Testis (tissue), 3 donors: ENCODE measurements around the gene FRMD4B. TPM values are rescaled to one million over a fixed set of nuclear protein-coding genes. Genes with fewer than 3 reads are reported as not detected.

Experiments used
- DNase-seq: peaks from one replicate; pipeline ENCODE4 v3.0.0-alpha.2; 2019
- H3K27ac ChIP-seq, 2 donors: fragments of 200-600 bp; sonication (generic); one replicate each; pipeline ENCODE4 v1.5.1; 2019
- H3K27me3 ChIP-seq: fragments of 200-600 bp; sonication (generic); one replicate; pipeline ENCODE4 v1.5.1; 2019
- H3K36me3 ChIP-seq: fragments of 200-600 bp; sonication (generic); one replicate; pipeline ENCODE4 v1.5.1; 2017; ENCODE audit warnings: low read depth; ENCODE audit errors: missing control alignments
- H3K4me1 ChIP-seq: fragments of 200-600 bp; sonication (generic); one replicate; pipeline ENCODE4 v1.5.1; 2019
- H3K4me3 ChIP-seq, 2 donors: fragments of 200-600 bp; sonication (generic); one replicate each; pipeline ENCODE4 v1.5.1; 2017 to 2019
- H3K9me3 ChIP-seq: fragments of 200-600 bp; sonication (generic); one replicate; pipeline ENCODE4 v1.5.1; 2017
- CTCF ChIP-seq, 3 experiments: fragments of 450-650 bp in 2 of 3; fragments of 200-600 bp in 1 of 3; sonication (generic) in 1 of 3; IDR thresholded peaks; one replicate each; pipeline ENCODE4 v1.5.1; 2016 to 2019; ENCODE audit warnings: antibody characterized with exemption in 3 of 3, mild to moderate bottlenecking in 2 of 3, moderate library complexity in 1 of 3
- POLR2A ChIP-seq: fragments of 450-650 bp; IDR thresholded peaks from one replicate; pipeline ENCODE4 v1.6.1; 2017; ENCODE audit warnings: antibody characterized with exemption, mild to moderate bottlenecking, moderate library complexity
- WGBS, 2 donors: methylation state at CpG; one replicate each; pipeline ENCODE4 v1.1.5; 2018; 5-methylcytosine and 5-hydroxymethylcytosine counted together
- intact Hi-C: fragments of 100-400 bp; cut with DNase I; formaldehyde crosslinking; loops from one replicate; pipeline ENCODE4 v1.15.1; 2023; ENCODE audit warnings: low total_unique reads
- polyA plus RNA-seq: library from polyadenylated mRNA; stranded (reverse); fragments of 350-450 nt; fragmentation: Illumina TruSeq; extraction: RNeasy Lipid Tissue Mini Kit (QIAGEN cat#74804); gene quantifications from one replicate; pipeline ENCODE4 v1.2.3, GENCODE V29; 2014; ENCODE audit warnings: low read depth, low replicate concordance; ENCODE audit not compliant: insufficient read depth
- total RNA-seq, 2 donors: library from RNA; depleted of rRNA; stranded (reverse); fragments of >200 nt; gene quantifications; one replicate each; pipeline ENCODE4 v1.2.3, GENCODE V29; 2016

The FRMD4B gene
- total and polyA plus RNA-seq, 3 donors from 2014 or later, result 10.2 to 17.8 (median 13.7) TPM

DNA sequence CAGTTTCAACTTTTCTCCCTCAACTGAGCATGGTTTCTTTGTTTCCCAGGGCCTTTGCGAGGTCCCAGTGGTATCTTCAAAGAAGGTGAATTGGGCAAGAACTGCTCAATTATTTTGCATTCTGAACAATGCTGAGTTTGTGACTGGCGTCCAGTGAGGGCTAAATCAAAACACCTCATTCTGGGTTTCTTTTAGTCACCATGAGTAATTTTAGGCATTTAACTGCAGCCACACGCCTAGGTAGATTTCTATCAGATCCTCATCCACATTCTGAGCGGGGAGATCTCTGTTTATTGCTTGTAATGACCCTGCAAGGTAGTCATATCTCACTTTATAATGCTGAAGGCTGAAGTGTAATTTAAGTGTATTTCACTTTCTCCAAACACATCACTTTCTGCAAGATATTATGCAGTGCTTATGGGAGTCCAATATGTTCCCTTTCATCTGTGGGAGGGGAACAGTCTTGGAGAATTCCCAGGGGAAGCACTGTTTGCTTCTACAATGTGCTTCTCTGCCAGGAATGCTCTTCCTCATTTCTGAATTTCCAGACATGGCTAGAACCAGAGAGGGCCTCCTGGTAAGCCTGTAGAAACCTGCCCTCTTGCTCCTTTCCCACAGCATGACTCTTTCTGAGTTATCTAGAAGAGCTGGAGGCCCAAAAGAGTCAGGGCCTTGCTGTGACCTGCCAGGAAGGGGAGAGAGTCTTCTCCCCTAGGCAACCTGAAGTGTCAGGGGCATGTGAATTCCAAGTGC lies 91.7 kb downstream of the FRMD4B start:
- Histone ChIP-seq H3K27ac (peak overlapping the region in 1 of 2 donors; percentile 48), H3K9me3 (no peaks in the 10 kb centered on the region), H3K36me3 (no peaks in the 10 kb centered on the region), H3K27me3 (no peaks in the 10 kb centered on the region), H3K4me3 (no peak overlapping the region), H3K4me1 (peaks cover 12% of the 10 kb centered on the region)
- DNase-seq, result no peak
- 59 to 62% methylated on average over 4 of the region's 4 CpGs for WGBS, 2 donors
- TF ChIP-seq POLR2A (no peak), CTCF (IDR thresholded peaks at IDR 0.05) (no peak)
- intact Hi-C loops, result loop anchor here (10.0 kb wide), 1 partner anchor 129 kb away; no protein-coding TSS in a partner anchor

- Histone ChIP-seq H3K4me1 (peaks cover 21% of the 10 kb centered on the region), H3K27me3 (no peaks in the 10 kb centered on the region), H3K36me3 (no peaks in the 10 kb centered on the region), H3K9me3 (no peaks in the 10 kb centered on the region), H3K27ac (no peak overlapping the region), H3K4me3 (no peak overlapping the region)
- TF ChIP-seq CTCF (IDR thresholded peaks at IDR 0.05) (no peak), POLR2A (no peak)
- 89 to 90% methylated on average over 7 of the region's 7 CpGs for WGBS, 2 donors
- no peak for DNase-seq
- intact Hi-C loops, result loop anchor here (10.0 kb wide), 1 partner anchor 128 kb away; no protein-coding TSS in a partner anchor
Observed at GRCh38 chr3:69292959-69293574, 92.8 kb downstream of the FRMD4B start.

DNA sequence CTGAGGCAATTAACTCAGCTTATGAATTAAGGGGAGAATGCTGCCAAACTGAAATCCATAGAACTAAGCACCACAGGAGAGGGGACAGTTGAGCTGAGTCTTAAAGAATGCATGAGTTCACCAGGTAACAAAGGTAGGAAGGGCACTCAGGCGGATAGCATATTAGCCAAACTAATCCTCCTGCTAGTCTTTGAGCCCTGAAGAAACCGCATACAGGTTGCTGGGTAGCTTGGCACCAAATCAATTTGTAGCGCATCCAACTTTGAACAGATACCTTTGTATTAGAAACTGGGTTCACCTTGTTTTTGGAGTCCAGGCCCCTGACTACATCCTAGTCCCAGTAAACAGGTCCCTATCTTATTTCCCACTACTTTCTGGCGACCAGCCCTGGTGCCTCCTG lies 93.7 kb downstream of the FRMD4B start:
- Histone ChIP-seq H3K4me1 (peaks cover 21% of the 10 kb centered on the region), H3K4me3 (no peak overlapping the region), H3K27ac (no peak overlapping the region), H3K36me3 (no peaks in the 10 kb centered on the region), H3K27me3 (no peaks in the 10 kb centered on the region), H3K9me3 (no peaks in the 10 kb centered on the region)
- 77 to 83% methylated on average over 4 of the region's 4 CpGs for WGBS, 2 donors
- no peak for TF ChIP-seq CTCF (IDR thresholded peaks at IDR 0.05)
- no peak for TF ChIP-seq POLR2A
- DNase-seq, result no peak
- intact Hi-C loops, result loop anchor here (10.0 kb wide), 1 partner anchor 127 kb away; no protein-coding TSS in a partner anchor

- intact Hi-C loops, result loop anchor here (10.0 kb wide), 1 partner anchor 126 kb away; no protein-coding TSS in a partner anchor
- no peak overlapping the region for H3K4me3 ChIP-seq
- H3K27me3 ChIP-seq, result no peaks in the 10 kb centered on the region
- H3K27ac ChIP-seq, result no peak overlapping the region
- DNase-seq, result no peak
- H3K36me3 ChIP-seq, result no peaks in the 10 kb centered on the region
- 78 to 87% methylated on average over 3 of the region's 3 CpGs for WGBS, 2 donors
- peaks cover 21% of the 10 kb centered on the region for H3K4me1 ChIP-seq
- no peaks in the 10 kb centered on the region for H3K9me3 ChIP-seq
- TF ChIP-seq POLR2A (no peak), CTCF (IDR thresholded peaks at IDR 0.05) (no peak)
Observed at GRCh38 chr3:69290430-69290829, 95.5 kb downstream of the FRMD4B start.
